Kidney glomerular epithelial cell (primary cell): ENCODE measurements around the gene THRA.

Experiments
- DNase-seq: peaks from one replicate; lab custom pipeline; 2025; lab: John Stamatoyannopoulos, UW

THRA gene, protein sequence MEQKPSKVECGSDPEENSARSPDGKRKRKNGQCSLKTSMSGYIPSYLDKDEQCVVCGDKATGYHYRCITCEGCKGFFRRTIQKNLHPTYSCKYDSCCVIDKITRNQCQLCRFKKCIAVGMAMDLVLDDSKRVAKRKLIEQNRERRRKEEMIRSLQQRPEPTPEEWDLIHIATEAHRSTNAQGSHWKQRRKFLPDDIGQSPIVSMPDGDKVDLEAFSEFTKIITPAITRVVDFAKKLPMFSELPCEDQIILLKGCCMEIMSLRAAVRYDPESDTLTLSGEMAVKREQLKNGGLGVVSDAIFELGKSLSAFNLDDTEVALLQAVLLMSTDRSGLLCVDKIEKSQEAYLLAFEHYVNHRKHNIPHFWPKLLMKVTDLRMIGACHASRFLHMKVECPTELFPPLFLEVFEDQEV

DNA sequence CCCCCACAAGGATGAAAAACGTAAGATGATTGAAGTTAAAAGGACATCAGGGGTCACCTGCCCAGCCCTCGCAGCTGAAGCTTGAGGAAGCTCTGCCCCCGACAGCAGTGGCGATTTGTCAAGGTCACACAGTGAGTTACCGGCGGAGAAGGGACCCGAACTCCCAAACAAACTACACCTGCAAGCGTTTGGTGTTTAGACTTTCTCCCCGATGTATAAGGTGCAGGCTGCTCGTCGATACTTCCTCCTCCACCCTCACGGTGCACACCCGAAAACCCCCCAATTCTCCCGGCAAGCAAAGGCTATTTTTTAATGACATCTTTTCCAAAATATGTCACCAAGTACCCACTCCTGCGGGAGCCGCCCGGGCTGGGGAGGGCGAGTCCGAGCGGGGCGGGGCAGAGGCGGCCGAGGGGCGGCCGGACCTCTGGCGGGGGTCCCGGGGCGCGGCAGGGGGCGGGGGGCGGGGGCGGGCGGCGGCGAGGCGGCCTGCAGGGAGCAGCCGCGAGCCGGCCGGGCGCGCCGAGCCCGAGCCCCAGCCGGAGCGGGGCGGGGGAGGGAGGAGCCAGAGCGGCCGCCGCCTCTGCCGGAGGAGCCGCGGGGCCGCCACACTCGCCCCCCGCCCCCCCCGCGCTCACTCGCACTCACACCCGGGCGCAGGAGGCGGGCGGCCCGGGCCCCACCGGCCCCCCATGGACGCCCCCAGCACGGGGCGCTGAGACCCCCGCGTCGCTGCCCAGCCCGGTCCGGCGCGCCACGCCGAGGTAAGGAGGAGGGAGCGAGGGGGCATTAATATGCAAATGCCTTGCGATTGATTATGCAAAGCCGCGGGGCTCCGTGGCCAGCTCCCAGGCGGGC is at the start of gene THRA:
THRA (plus strand) TSS at position 637 of the 858 bp plus-strand sequence. CDS start 11,524 bp downstream, outside the sequence.
- DNase-seq: peak; percentile 35

DNA sequence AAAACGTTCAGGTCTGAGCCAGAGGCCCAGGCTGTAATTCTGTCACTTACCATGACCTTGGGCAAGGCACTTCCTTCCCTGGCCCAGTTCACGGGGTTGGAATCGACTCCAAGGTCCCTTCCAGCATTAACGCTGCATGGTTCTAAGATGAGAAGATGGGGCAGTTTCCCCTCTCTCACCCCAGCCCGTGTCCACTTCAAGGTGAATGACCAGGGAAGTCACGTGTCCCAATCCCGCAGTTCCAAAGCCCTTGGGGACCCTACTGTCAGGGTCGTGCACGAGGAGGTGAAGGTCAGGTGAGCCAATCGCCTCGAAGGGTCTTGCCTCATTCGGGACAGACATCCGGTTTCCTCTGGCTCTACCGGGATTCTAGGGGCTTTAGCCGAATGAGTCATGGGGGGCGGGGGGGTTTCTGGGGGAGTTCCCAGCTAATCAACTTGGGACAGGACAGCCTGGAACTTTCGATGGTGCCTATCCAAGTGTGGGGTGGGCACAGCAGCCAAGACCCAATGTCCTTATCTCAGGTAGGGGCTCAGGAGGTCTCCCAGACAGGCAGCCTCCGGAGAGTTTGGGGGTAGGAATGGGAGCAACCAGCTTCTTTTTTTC is 48.3 kb upstream of the THRA start:
- DNase-seq: no peak

DNA sequence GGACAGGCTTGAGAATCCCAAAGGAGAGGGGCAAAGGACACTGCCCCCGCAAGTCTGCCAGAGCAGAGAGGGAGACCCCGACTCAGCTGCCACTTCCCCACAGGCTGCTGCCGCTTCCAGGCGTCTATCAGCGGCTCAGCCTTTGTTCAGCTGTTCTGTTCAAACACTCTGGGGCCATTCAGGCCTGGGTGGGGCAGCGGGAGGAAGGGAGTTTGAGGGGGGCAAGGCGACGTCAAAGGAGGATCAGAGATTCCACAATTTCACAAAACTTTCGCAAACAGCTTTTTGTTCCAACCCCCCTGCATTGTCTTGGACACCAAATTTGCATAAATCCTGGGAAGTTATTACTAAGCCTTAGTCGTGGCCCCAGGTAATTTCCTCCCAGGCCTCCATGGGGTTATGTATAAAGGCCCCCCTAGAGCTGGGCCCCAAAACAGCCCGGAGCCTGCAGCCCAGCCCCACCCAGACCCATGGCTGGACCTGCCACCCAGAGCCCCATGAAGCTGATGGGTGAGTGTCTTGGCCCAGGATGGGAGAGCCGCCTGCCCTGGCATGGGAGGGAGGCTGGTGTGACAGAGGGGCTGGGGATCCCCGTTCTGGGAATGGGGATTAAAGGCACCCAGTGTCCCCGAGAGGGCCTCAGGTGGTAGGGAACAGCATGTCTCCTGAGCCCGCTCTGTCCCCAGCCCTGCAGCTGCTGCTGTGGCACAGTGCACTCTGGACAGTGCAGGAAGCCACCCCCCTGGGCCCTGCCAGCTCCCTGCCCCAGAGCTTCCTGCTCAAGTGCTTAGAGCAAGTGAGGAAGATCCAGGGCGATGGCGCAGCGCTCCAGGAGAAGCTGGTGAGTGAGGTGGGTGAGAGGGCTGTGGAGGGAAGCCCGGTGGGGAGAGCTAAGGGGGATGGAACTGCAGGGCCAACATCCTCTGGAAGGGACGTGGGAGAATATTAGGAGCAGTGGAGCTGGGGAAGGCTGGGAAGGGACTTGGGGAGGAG is 47.5 kb upstream of the THRA start, which contains the start of gene CSF3:
CSF3 (plus strand) TSS at position 436 of the 993 bp plus-strand sequence; CDS start at position 471, 35 bp downstream.
- DNase-seq: no peak

DNA sequence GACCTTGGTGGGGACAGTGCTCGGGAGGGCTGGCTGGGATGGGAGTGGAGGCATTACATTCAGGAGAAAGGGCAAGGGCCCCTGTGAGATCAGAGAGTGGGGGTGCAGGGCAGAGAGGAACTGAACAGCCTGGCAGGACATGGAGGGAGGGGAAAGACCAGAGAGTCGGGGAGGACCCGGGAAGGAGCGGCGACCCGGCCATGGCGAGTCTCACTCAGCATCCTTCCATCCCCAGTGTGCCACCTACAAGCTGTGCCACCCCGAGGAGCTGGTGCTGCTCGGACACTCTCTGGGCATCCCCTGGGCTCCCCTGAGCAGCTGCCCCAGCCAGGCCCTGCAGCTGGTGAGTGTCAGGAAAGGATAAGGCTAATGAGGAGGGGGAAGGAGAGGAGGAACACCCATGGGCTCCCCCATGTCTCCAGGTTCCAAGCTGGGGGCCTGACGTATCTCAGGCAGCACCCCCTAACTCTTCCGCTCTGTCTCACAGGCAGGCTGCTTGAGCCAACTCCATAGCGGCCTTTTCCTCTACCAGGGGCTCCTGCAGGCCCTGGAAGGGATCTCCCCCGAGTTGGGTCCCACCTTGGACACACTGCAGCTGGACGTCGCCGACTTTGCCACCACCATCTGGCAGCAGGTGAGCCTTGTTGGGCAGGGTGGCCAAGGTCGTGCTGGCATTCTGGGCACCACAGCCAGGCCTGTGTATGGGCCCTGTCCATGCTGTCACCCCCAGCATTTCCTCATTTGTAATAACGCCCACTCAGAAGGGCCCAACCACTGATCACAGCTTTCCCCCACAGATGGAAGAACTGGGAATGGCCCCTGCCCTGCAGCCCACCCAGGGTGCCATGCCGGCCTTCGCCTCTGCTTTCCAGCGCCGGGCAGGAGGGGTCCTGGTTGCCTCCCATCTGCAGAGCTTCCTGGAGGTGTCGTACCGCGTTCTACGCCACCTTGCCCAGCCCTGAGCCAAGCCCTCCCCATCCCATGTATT is 46.5 kb upstream of the THRA start:
- DNase-seq: no peak

DNA sequence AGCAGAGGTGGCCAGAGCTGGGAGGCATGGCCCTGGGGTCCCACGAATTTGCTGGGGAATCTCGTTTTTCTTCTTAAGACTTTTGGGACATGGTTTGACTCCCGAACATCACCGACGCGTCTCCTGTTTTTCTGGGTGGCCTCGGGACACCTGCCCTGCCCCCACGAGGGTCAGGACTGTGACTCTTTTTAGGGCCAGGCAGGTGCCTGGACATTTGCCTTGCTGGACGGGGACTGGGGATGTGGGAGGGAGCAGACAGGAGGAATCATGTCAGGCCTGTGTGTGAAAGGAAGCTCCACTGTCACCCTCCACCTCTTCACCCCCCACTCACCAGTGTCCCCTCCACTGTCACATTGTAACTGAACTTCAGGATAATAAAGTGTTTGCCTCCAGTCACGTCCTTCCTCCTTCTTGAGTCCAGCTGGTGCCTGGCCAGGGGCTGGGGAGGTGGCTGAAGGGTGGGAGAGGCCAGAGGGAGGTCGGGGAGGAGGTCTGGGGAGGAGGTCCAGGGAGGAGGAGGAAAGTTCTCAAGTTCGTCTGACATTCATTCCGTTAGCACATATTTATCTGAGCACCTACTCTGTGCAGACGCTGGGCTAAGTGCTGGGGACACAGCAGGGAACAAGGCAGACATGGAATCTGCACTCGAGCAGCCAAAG is 45.2 kb upstream of the THRA start:
- no peak for DNase-seq

DNA sequence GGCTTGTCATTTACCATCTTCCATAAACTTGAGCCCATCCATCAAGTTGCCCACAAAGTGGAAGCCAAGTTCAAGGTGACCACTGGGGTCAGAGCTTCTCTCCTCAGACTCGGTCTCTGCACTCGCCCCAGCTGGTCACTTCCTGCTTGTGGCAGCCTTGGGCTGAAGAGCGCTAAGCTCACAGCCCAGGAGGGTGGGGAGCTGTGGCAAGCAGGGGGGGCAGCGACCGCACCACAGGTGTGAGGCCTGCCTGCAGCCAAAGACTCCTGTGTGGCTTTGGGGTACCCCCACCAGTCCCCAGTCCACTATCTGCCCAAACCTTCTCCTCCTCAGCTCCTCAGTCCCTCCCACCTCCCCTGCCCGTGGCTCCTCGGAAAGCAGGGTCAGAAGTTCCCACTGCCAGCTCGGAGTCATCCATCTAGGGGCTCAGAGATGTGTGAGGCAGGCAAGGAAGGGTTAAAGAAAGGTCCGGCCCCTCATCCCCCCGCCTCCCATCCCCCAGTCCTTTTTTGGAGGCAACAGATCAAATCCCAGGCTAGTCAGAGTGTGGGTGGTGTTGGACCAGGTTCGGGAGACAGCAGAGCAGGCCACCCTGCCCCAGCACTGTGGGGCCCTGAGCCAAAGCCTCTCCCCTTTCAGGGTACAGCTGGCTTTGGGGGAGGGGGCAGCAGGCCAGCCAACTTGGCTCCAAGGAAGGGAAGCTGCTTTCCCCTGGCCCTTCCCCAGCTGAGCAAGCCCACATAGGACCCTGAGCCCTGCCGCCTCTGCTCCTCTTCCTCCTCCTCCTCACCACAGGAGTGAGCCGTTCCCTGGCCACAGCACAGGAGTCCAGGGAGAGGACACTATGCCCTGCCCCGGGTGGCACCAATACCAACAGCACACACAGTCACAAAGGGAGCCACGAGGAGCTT is 44.3 kb upstream of the THRA start:
- DNase-seq: no peak

DNA sequence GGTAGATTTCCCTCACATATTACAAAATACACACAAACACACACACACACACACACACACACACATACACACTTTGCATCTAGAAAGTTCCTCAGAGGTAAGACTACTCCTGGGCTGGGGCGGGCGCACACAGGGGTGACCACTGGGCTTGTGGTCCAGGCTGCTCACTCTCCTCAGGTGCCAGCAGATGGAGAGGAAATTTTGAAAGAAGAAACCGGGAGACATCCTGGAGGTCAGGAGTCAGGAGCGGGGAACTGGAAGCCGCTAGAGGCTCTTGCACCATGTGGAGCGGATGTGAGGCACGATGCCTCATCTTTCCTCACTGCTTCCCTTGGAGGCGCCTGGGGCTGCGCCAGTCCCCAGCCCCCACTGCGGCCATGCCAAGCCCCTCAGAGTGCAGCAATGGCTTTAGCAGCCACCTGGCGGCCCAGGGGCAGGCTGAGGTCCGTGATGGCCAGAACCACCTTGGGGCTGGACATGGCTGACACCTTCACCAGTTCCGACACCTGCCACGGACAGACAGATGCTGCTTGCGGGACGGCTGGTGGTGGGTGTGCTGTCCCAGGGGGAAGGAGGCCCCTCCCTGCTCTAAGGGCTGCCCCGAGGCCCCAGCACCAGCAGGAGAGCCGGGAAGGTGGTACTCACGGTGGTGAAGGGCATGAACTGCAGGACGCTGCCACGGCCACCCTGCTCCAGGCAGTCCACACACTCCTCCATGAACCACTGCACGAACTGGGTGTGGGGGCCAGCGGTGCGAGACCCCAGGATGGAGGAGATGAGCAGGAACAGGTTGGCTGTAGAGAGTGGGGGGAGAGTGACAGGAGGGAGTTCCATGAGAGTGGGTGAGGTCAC is 43.4 kb upstream of the THRA start:
- DNase-seq: no peak

DNA sequence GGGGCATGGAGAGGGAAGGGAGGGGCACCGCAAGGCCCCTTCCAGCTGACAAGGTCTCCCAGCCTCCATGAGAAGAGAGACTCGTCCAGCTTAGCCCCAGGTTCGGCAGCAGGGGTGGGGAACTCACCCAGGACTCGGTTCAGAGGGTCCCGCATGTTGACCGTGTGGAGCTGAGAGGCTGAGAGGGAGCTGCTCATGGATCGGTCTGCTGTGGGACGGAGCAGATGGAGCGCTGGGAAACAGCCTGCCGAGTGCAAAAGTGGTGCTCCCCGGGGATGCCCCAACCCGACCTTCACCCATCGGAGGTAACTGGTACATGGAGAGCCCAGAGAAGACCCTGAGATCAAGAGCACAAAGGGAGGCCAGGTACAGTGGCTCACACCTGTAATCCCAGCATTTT is 42.6 kb upstream of the THRA start:
- DNase-seq: no peak

DNA sequence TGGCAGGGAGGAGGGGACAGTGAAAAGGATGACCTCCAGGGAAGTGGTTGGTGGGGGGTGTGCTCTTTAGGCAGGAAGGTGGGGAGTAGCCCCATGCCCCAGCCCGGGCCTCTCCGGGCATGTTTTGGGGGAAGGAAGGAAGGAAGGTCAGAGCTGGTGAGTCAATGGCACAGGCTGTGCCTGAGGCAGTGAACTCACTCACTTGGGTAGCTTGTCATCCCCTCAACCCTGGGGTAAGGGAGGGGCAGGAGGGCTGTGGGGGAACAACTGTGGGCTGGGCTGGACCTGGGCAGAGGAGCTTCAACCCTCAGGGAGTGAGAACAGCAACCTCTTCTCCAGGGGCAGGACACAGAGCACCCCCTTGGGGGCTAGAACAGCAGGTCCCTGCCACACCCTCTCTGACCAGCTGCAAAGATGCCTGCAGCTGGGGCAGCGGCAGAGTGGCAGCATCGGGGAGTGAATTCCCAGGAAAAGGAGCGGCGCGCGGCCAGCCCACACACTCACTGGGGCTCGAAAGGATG is 41.3 kb upstream of the THRA start:
- DNase-seq: no peak

DNA sequence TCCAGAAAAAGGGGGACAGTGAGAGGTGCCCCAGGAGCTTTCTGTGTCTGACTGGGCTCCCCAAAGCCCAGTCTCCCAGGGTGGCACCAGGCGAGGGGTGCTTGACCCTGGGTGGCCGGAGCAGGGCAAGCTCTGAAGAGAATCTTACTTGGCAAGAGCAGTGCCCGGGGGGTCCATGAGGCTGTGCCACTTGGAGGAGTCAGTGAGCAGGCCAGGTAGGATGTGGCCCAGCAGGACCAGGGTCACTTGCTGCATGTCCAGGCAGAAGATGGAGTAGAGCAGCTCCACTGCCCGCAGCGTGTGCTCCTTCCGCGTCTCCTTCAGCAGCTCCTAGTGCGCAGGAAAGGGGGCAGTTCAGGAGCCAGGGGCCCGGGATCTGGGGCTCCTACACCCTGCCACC is 40.3 kb upstream of the THRA start:
- no peak for DNase-seq

DNA sequence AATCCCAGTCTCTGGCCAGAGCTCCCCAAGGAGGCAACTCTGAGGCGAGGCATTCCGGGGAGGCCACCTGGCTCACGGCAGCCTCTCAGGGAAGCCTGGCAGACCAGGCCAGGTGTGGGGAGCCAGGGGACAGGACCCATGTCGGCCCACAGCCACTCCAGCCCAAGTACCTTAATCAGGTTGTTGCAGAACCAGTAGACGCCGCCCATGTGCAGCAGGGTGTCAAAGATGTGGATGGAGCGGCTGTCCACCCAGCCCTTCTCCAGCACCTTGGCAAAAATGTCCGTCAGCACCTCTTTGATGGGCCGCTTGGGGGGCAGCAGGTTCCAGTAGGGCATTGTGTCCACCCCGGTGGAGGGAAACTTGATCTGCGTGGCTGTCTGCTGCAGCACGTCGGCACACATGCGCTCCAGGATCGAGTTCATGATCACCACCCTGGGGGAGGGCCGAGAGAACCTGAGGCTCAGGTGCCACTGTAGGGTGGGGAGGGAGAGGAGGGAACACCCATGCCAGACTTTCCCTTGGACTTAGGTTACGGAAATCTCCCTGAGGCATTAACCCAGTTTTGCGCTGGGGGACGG is 39.7 kb upstream of the THRA start:
- DNase-seq: no peak

DNA sequence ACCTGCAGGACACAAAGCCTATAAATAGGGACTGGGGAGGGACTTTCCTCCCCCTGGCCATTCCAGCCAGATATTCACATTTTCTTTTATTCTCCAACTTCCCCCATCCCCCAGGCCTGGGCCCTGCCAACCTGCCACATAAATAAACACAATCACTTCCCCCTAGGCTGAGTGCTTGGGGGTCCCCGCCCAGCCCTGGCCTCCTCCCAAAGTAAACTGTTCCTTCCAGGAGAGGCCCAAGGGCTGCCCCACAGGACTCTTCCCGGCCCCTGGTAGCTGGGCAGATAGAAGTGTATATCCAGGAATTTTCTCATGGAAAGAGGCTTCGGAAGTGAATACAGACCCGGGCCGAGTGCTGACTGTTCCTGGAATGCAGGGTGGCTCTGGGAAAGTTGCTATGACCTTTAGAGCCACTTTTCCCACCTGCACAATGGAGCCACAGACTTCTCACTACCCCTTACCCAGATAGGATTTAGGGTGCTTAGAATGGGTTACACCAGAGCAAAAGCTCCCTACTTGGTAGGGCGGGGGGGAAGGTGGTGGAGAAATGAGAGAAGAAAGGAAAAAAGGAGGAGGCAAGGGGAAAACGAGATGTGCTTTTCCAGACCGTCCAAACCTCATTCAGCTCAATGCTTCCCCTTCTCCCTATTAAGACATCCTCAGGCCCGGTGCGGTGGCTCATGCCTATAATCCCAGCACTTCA is 39.0 kb upstream of the THRA start:
- no peak for DNase-seq

DNA sequence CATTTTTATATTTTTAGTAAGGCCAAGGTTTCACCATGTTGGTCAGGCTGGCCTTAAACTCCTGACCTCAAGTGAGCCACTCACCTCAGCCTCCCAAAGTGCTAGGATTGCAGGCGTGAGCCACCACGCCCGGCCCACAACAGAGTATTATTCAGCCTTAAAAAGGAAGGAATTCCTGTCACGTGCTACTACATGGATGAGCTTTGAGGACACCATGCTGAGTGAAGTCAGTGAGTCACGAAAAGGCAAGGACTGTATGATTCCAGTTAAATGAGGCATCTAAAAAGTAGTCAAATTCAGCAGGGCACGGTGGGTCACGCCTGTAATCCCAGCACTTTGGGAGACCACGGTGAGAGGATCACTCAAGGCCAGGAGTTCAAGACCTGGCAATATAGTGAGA is 37.9 kb upstream of the THRA start:
- DNase-seq: no peak

DNA sequence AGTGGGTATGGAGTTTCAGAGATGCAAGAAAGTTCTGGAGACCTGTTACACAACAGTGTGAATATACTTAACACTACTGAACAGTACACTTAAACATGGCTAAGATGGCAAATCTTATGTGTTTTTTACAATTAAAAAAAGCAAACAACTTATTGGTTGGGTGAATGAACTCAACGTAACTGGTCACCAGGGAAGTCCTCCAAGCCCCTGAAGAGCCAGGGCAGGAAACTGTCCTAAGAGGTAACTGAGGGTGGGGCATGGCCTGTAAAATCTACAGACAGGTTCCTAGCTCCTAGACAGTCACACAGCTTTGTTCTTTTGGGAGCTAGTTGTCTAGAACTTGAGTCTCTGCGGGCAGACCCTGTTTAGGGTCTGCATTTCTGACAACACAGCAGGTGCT is 37.2 kb upstream of the THRA start:
- no peak for DNase-seq

DNA sequence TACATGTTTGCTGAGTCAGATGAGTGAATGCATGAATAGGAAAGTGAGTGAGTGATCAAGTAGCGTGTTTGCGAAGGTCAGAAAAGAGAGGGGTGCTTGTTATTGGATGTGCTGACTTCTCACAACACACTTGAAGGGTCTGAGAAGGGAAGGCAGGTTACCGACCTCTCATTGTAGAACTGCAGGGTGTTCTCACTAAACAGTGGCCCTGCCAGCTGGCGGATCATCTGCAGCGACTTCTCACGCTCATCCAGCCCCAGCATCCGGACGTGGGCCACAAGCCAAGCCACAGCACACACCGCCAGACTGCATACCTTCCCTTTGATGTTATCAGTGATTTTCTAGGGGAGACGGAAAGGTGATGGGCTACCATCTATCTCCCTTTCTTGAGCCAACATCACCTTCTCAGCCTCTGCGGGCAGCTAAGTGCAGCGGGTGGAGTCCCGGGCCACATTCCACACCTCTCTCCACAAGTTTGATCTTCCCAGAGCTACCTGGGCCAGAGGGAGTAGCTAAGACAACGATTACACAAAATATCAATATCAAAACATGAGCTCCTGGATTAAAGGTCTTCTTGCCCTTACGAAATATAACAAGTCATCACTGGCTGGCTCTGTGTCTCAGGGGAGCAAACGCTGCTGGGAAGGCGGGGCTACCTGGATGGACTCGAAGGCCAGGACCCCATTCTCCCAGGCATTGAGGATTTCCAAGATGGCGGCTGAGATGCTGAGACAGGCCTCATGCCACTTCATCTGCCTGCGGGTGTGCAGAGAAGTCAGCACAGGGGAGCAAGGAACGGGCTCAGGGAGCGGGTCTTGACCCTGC is 36.6 kb upstream of the THRA start:
- DNase-seq: no peak
